BJ (cell line): ENCODE results near the gene KRT26. TPM values are rescaled to one million over a fixed set of nuclear protein-coding genes. Genes with fewer than 3 reads are reported as not detected.

Experiments used
- CTCF ChIA-PET: fragments of 350-600 bp; formaldehyde crosslinking; extraction: SDS; loops from one replicate; lab custom pipeline; 2021; ENCODE audit warnings: antibody characterized with exemption, inconsistent platforms; lab: Yijun Ruan, JAX
- POLR2A ChIA-PET: fragments of 300-600 bp; sonication (Branson Sonifier 250); formaldehyde crosslinking; extraction: SDS; loops from one replicate; lab custom pipeline; 2021; ENCODE audit warnings: antibody characterized with exemption; lab: Charles Lee
- DNase-seq: peaks from one replicate; pipeline ENCODE4 v3.0.0-alpha.2; 2011; ENCODE audit warnings: low read depth
- H3K27me3 ChIP-seq: 2 replicates; pipeline ENCODE4 v1.6.0; 2011; ENCODE audit warnings: low read length; ENCODE audit not compliant: control insufficient read depth, insufficient read depth
- H3K36me3 ChIP-seq: 2 replicates; pipeline ENCODE4 v1.5.1; 2011; ENCODE audit warnings: low read length; ENCODE audit not compliant: control insufficient read depth, insufficient read depth
- H3K4me3 ChIP-seq: 2 replicates; pipeline ENCODE4 v1.5.1; 2011; ENCODE audit warnings: low read depth, mild to moderate bottlenecking, control low read depth, low read length
- polyA plus RNA-seq: library from polyadenylated mRNA; depleted of rRNA; stranded (reverse); fragments of >200 nt; gene quantifications from 2 replicates; pipeline ENCODE4 v1.2.3, GENCODE V29; 2011
- TF ChIP-seq, protein P1 (sequence below): IDR thresholded peaks from 2 replicates; pipeline ENCODE4 v1.5.1; 2011; ENCODE audit warnings: low read depth, mild to moderate bottlenecking, control low read depth, inconsistent platforms, low read length, moderate library complexity; ENCODE audit not compliant: insufficient read depth

Gene KRT26
- polyA plus RNA-seq, 1 experiment: not detected

DNA sequence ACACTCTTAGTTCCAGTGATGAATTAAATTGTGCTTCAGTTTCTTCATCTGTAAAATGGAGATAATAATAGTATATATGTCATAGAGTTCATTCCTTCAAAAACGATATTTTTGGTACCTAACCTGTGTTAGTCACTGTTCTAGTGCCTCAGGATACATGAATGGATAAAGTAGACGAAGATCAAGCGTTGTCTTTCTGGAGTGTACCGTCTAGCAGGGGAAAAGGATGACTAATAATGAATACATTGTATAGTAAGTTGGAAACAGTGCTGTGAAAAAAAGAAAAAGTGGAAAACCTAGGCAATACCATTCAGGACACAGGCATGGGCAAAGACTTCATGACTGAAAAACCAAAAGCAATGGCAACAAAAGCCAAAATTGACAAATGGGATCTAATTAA lies 41.8 kb upstream of the KRT26 start:
- no peaks in the 10 kb centered on the region for H3K36me3 ChIP-seq
- H3K27me3 ChIP-seq: no peaks in the 10 kb centered on the region
- POLR2A ChIA-PET: no interaction called here
- no peak for DNase-seq
- TF ChIP-seq, protein P1, sequence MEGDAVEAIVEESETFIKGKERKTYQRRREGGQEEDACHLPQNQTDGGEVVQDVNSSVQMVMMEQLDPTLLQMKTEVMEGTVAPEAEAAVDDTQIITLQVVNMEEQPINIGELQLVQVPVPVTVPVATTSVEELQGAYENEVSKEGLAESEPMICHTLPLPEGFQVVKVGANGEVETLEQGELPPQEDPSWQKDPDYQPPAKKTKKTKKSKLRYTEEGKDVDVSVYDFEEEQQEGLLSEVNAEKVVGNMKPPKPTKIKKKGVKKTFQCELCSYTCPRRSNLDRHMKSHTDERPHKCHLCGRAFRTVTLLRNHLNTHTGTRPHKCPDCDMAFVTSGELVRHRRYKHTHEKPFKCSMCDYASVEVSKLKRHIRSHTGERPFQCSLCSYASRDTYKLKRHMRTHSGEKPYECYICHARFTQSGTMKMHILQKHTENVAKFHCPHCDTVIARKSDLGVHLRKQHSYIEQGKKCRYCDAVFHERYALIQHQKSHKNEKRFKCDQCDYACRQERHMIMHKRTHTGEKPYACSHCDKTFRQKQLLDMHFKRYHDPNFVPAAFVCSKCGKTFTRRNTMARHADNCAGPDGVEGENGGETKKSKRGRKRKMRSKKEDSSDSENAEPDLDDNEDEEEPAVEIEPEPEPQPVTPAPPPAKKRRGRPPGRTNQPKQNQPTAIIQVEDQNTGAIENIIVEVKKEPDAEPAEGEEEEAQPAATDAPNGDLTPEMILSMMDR: no peak
- no peak overlapping the region for H3K4me3 ChIP-seq
- CTCF ChIA-PET: interaction anchor here (0.7 to 1.9 kb wide), 2 partner anchors 200 to 735 kb away, joined by 4 to 5 read pairs; no protein-coding TSS in a partner anchor

DNA sequence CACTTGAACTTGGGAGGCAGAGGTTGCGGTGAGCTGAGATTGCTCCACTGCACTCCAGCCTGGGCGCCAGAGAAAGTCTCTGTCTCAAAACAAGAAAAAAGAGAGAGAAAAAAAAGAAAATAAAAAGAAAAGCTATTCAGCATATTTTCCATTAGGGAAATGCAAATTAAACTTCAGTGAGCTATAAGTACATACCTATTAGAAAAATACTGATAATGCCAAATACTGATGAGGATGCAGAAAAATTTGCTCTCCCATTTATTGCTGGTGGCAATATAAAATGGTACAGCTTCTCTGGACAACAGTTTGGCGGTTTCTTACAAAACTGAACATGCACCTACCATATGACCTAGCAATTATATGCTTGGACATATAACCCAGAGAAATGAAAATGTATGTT lies 40.6 kb upstream of the KRT26 start:
- no peaks in the 10 kb centered on the region for H3K36me3 ChIP-seq

DNA sequence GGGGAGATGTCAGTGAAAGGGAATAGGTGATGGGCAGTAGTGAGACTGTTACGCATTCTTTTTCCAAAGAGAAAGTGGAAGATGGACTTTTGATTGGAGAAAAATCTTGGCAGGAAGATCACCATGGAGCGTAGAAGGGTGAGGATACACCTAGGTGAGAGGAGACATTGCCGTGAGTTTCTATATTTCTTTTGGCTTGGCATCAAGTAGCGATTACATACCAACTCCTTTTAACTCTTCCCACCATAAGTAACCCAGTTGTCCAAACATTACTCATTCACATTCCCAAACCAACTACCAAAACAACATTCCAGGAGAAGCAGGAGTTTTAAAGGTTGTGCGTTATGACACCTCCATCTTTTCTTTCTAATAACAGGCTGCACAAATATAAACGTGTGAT lies 38.5 kb upstream of the KRT26 start:
- CTCF ChIA-PET: interaction anchor here (2.8 to 3.5 kb wide), 3 partner anchors 46 to 855 kb away, joined by 11 to 32 read pairs (median 13); no protein-coding TSS in a partner anchor
- no peak for DNase-seq
- POLR2A ChIA-PET: interaction anchor here (0.6 kb wide), 1 partner anchor 852 kb away, joined by 6 read pairs; no protein-coding TSS in a partner anchor
- no peaks in the 10 kb centered on the region for H3K36me3 ChIP-seq
- TF ChIP-seq, protein P1: no peak
- H3K27me3 ChIP-seq: no peaks in the 10 kb centered on the region
- no peak overlapping the region for H3K4me3 ChIP-seq

More for the DNA sequence above, 40.6 kb upstream of the KRT26 start:
- Histone ChIP-seq H3K4me3 (no peak overlapping the region), H3K27me3 (no peaks in the 10 kb centered on the region)
- TF ChIP-seq, protein P1: no peak
- ChIA-PET CTCF (interaction anchor here (1.1 kb wide), 1 partner anchor 850 kb away, joined by 5 read pairs; no protein-coding TSS in a partner anchor), POLR2A (no interaction called here)
- no peak for DNase-seq

DNA sequence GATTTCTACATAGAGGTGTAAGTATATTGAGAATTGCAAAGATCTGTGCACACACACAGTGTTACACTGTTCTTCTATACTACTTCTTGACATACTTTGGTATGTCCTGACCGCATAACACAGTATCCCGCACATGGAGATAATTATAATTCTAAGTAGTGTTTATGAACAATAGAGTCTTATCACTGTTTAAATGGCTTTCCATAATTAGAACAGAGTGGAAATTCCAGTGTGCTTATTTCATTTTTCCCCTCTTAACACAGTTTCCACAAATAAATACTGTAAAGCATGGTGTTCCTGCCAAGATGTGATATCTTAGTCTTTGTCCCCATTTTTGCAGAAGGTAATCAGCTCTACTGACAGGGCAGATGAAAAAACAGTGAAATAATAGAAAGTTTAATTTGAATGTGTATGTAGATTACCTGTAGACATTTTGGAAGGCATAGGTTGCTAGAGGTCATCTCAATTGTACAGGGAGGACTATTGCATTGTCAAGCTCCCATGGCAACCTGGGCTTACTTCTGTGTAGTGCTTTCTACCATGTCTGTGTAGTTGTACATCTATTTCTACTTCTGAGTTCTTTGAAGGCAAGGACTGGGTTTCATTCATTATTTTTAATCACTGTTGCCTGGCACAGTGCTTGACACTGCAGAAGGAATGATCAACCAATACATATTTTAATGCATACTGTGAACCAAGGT lies 37.9 kb upstream of the KRT26 start:
- Histone ChIP-seq H3K4me3 (no peak overlapping the region), H3K36me3 (no peaks in the 10 kb centered on the region), H3K27me3 (no peaks in the 10 kb centered on the region)
- ChIA-PET POLR2A (interaction anchor here (0.6 kb wide), 1 partner anchor 853 kb away, joined by 6 read pairs; no protein-coding TSS in a partner anchor), CTCF (interaction anchor here (0.9 to 3.5 kb wide), 6 partner anchors 46 to 856 kb away, joined by 3 to 32 read pairs (median 8); no protein-coding TSS in a partner anchor)
- TF ChIP-seq, protein P1: no peak
- DNase-seq: no peak

DNA sequence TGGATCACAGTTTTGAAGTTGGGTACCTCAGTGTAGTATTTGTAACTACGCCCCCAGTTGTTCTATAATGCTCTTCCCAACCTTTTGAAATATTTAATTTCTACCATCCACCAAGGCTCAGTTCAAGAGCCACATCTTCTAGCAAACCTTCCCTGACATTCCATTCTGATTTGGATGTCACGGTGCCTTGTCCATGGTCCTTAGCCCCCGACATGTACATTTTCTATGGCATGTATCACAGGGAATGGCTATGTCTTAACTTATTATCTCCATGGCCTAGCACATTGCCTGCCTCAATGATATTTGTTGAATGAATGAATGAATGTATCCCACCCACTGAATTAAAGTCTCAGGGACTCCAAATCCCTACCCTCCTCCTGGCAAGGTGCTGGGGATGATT lies 34.1 kb upstream of the KRT26 start:
- H3K4me3 ChIP-seq: no peak overlapping the region
- peaks cover 4% of the 10 kb centered on the region for H3K27me3 ChIP-seq
- DNase-seq: no peak
- H3K36me3 ChIP-seq: no peaks in the 10 kb centered on the region
- ChIA-PET CTCF (interaction anchor here (0.6 to 7.0 kb wide), 12 partner anchors 11 to 872 kb away, joined by 3 to 103 read pairs (median 6); no protein-coding TSS in a partner anchor), POLR2A (no interaction called here)
- TF ChIP-seq, protein P1: no peak
